ENCODE results near the gene SPATA2. TPM values are rescaled to one million over a fixed set of nuclear protein-coding genes. Genes with fewer than 3 reads are reported as not detected.

Gene SPATA2
- total and polyA plus RNA-seq, 2 of the 13 experiments (the other 11 are each of a cell fraction or from before 2014, with no cell fraction given): 3.2 to 8.7 TPM

DNA sequence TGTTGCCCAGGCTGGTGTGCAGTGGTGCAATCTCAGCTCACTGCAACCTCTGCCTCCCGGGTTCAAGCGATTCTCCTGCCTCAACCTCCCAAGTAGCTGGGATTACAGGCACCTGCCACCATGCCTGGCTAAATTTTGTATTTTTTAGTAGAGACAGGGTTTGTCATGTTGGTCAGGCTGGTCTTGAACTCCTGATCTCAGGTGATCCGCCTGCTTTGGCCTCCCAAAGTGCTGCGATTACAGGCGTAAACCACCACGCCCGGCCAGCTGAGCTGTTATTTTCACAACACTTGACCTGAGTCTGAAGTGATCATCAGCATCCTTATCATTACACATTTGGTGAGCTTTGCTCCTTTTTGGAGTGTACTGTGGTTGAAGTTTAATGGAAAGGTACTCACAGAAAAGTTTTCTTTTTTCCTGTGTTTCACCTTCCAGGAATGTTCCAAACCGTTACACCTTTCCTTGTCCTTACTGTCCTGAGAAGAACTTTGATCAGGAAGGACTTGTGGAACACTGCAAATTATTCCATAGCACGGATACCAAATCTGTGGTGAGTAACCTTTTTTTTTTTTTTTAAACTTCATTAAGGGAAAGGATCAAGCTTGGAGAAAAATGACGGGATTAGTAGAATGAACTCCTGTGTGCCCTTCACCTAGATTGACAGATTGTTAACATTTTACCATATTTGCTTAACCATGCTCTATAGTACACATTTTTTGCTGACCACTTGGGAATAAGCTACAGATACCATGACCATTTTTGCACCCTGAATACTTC lies 30.6 kb upstream of the SPATA2 start (continued):
- TF ChIP-seq, protein P1, sequence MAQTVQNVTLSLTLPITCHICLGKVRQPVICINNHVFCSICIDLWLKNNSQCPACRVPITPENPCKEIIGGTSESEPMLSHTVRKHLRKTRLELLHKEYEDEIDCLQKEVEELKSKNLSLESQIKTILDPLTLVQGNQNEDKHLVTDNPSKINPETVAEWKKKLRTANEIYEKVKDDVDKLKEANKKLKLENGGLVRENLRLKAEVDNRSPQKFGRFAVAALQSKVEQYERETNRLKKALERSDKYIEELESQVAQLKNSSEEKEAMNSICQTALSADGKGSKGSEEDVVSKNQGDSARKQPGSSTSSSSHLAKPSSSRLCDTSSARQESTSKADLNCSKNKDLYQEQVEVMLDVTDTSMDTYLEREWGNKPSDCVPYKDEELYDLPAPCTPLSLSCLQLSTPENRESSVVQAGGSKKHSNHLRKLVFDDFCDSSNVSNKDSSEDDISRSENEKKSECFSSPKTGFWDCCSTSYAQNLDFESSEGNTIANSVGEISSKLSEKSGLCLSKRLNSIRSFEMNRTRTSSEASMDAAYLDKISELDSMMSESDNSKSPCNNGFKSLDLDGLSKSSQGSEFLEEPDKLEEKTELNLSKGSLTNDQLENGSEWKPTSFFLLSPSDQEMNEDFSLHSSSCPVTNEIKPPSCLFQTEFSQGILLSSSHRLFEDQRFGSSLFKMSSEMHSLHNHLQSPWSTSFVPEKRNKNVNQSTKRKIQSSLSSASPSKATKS (CRISPR knock-in tag; IDR thresholded peaks at IDR 0.05): no peak
- TF ChIP-seq, protein P2, sequence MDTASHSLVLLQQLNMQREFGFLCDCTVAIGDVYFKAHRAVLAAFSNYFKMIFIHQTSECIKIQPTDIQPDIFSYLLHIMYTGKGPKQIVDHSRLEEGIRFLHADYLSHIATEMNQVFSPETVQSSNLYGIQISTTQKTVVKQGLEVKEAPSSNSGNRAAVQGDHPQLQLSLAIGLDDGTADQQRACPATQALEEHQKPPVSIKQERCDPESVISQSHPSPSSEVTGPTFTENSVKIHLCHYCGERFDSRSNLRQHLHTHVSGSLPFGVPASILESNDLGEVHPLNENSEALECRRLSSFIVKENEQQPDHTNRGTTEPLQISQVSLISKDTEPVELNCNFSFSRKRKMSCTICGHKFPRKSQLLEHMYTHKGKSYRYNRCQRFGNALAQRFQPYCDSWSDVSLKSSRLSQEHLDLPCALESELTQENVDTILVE (CRISPR knock-in tag; IDR thresholded peaks at IDR 0.05): no peak; the same call in 1 of the 2 replicates
- TF ChIP-seq, protein P3, sequence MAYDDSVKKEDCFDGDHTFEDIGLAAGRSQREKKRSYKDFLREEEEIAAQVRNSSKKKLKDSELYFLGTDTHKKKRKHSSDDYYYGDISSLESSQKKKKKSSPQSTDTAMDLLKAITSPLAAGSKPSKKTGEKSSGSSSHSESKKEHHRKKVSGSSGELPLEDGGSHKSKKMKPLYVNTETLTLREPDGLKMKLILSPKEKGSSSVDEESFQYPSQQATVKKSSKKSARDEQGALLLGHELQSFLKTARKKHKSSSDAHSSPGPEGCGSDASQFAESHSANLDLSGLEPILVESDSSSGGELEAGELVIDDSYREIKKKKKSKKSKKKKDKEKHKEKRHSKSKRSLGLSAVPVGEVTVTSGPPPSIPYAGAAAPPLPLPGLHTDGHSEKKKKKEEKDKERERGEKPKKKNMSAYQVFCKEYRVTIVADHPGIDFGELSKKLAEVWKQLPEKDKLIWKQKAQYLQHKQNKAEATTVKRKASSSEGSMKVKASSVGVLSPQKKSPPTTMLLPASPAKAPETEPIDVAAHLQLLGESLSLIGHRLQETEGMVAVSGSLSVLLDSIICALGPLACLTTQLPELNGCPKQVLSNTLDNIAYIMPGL (CRISPR knock-in tag; IDR thresholded peaks at IDR 0.05; ENCODE audit: borderline replicate concordance in 1 of 2, low read depth in 1 of 2): no peak
- TF ChIP-seq SALL1 (CRISPR knock-in tag; IDR thresholded peaks at IDR 0.05) (peak; percentile 95), KDM1A (CRISPR knock-in tag; IDR thresholded peaks at IDR 0.05) (peak; percentile 74), ATRX (CRISPR knock-in tag; IDR thresholded peaks at IDR 0.05; ENCODE audit: borderline replicate concordance) (no peak), CEBPB (IDR thresholded peaks at IDR 0.05; ENCODE audit: borderline replicate concordance, low read depth, low read length) (no peak), ZNF441 (CRISPR knock-in tag; IDR thresholded peaks at IDR 0.05; ENCODE audit: borderline replicate concordance) (0 out of 2 replicates have a peak, but pooled peaks have one; percentile 15), KLF13 (CRISPR knock-in tag; IDR thresholded peaks at IDR 0.05) (no peak), MIXL1 (CRISPR knock-in tag; IDR thresholded peaks at IDR 0.05) (peak; percentile 86), ARID2 (CRISPR knock-in tag; IDR thresholded peaks at IDR 0.05; ENCODE audit: borderline replicate concordance) (no peak), ZNF496 (CRISPR knock-in tag; IDR thresholded peaks at IDR 0.05; ENCODE audit: insufficient replicate concordance) (no peak), FOXJ3 (CRISPR knock-in tag; IDR thresholded peaks at IDR 0.05; ENCODE audit: borderline replicate concordance) (peak; percentile 70; the same call in 1 of the 2 replicates), XRCC5 (optimal IDR thresholded peaks at IDR 0.05; ENCODE audit: low read length) (no peak), PCBP2 (optimal IDR thresholded peaks at IDR 0.05; ENCODE audit: low read depth, low read length, poor library complexity, severe bottlenecking) (no peak), SRF (IDR thresholded peaks at IDR 0.05; ENCODE audit: low read depth, low read length) (no peak)
- TF ChIP-seq, protein P4, sequence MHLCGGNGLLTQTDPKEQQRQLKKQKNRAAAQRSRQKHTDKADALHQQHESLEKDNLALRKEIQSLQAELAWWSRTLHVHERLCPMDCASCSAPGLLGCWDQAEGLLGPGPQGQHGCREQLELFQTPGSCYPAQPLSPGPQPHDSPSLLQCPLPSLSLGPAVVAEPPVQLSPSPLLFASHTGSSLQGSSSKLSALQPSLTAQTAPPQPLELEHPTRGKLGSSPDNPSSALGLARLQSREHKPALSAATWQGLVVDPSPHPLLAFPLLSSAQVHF (CRISPR knock-in tag; IDR thresholded peaks at IDR 0.05): no peak
- TF ChIP-seq, protein P5, sequence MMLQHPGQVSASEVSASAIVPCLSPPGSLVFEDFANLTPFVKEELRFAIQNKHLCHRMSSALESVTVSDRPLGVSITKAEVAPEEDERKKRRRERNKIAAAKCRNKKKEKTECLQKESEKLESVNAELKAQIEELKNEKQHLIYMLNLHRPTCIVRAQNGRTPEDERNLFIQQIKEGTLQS (CRISPR knock-in tag; IDR thresholded peaks at IDR 0.05): no peak; the same call in 1 of the 2 replicates
- TF ChIP-seq, protein P6, sequence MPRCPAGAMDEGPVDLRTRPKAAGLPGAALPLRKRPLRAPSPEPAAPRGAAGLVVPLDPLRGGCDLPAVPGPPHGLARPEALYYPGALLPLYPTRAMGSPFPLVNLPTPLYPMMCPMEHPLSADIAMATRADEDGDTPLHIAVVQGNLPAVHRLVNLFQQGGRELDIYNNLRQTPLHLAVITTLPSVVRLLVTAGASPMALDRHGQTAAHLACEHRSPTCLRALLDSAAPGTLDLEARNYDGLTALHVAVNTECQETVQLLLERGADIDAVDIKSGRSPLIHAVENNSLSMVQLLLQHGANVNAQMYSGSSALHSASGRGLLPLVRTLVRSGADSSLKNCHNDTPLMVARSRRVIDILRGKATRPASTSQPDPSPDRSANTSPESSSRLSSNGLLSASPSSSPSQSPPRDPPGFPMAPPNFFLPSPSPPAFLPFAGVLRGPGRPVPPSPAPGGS (CRISPR knock-in tag; IDR thresholded peaks at IDR 0.05): no peak
- TF ChIP-seq, protein P7, sequence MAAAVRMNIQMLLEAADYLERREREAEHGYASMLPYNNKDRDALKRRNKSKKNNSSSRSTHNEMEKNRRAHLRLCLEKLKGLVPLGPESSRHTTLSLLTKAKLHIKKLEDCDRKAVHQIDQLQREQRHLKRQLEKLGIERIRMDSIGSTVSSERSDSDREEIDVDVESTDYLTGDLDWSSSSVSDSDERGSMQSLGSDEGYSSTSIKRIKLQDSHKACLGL (CRISPR knock-in tag; IDR thresholded peaks at IDR 0.05): no peak

Measured in HepG2 (cell line).